GM23248 (cell line): Measurements from ENCODE around the gene RAI1.

ENCODE experiments used
- EZH2 ChIP-seq: fragments of 200-600 bp; sonication (generic); IDR thresholded peaks from 2 replicates; pipeline ENCODE4 v1.6.1; 2018; ENCODE audit warnings: antibody characterized with exemption, mild to moderate bottlenecking; ENCODE audit not compliant: insufficient read depth, poor library complexity, severe bottlenecking
- EZH2phosphoT487 ChIP-seq: fragments of 200-600 bp; sonication (generic); IDR thresholded peaks from 2 replicates; pipeline ENCODE4 v1.6.1; 2018; ENCODE audit warnings: antibody characterized with exemption, moderate library complexity, mild to moderate bottlenecking, low read depth; ENCODE audit not compliant: insufficient read depth

GRCh38 chr17:17822189-17822588 lies 140.9 kb downstream of the RAI1 start:
- TF ChIP-seq EZH2, result no peak
- TF ChIP-seq EZH2phosphoT487, result no peak
